ENCODE measurements around the gene NTF3. TPM values are rescaled to one million over a fixed set of nuclear protein-coding genes. Genes with fewer than 3 reads are reported as not detected.

NTF3 gene
- total RNA-seq (2021; fragmentation: NEBNext Ultra II Directional; extraction: Animal tissue kit (Norgen Biotek cat#: 25700)): 1.2 and 2.3 TPM in 2 replicates
- 1.4 and 1.5 TPM in 2 replicates for polyA plus RNA-seq (2011; rRNA removed)
- 2.2 TPM for polyA plus RNA-seq (2011; cell fraction: cytosol; rRNA removed)
- 3.0 TPM for polyA plus RNA-seq (2011; cell fraction: nucleus; rRNA removed)
- 1.5 to 2.0 TPM (median 1.6 TPM) in 4 replicates for polyA plus RNA-seq (2012, experiment 1 of 2)
- 0.94 TPM for polyA plus RNA-seq (2012, experiment 2 of 2)
- 0.45 TPM for polyA plus RNA-seq (2013, experiment 1 of 2)
- 0.53 TPM for polyA plus RNA-seq (2013, experiment 2 of 2)
- polyA minus RNA-seq (2011; rRNA and poly(A)+ RNA removed): 2.2 and 2.3 TPM in 2 replicates
- 1.5 TPM for polyA minus RNA-seq (2011; cell fraction: cytosol; rRNA and poly(A)+ RNA removed)
- 4.7 TPM for polyA minus RNA-seq (2011; cell fraction: nucleus; rRNA and poly(A)+ RNA removed)
- long read RNA-seq, experiment 1, partial matches to known transcripts: 0 of 2 reads
- long read RNA-seq, experiment 1, other reads (novel, unspliced or antisense): 0 of 2 reads
- long read RNA-seq, experiment 2: 0 reads

DNA sequence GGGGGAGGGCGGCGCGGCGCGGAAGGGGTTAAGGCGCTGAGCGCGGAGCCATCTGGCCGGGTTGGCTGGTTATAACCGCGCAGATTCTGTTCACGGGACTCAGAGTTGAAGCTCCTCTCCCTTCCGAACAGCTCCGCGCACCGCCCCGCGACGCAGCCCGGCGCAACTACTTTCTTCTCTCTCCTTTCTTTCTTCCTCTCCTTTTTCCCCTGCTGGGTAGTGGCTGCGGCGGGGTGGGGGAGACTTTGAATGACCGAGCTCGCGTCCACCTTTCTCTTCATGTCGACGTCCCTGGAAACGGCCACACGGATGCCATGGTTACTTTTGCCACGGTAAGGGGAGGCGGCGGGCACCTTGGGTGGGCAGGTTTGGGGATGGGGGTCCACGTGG is at the start of gene NTF3:
TSS of gene NTF3 (plus strand) at position 98 of the 390 bp plus-strand sequence. CDS start at position 315, 217 bp downstream.
- H2BK15ac ChIP-seq (ENCODE audit: low read length): no peak within 1 kb of the TSS
- H2BK20ac ChIP-seq (ENCODE audit: low read length): no peak within 1 kb of the TSS
- H2BK120ac ChIP-seq (replicated peaks; ENCODE audit: low read depth, low read length): no peak within 1 kb of the TSS
- no peak within 1 kb of the TSS for H4K5ac ChIP-seq (ENCODE audit: insufficient read length, low read depth, low read length)
- H2BK12ac ChIP-seq (ENCODE audit: low read depth, low read length): peak within 1 kb of the TSS; percentile 60; the same call in 1 of the 2 replicates
- no peak within 1 kb of the TSS for H3K23ac ChIP-seq (ENCODE audit: insufficient read length)
- H3K9me3 ChIP-seq (ENCODE audit: insufficient read depth in 2 of 2, low read depth in 1 of 2, low read length in 1 of 2): no peaks in the 10 kb centered on the region
- H3K27me3 ChIP-seq (replicated peaks in 1 of 4; ENCODE audit: control insufficient read depth in 3 of 4, extremely low read depth in 1 of 4, insufficient read depth in 3 of 4, low read length in 3 of 4): peaks cover 39 to 73% (median 57%) of the 10 kb centered on the region in 4 experiments
- 1% methylated on average over 17 of the region's 34 CpGs; no CpG with 5 or more reads in 1 of the 2 experiments for WGBS, 2 experiments (ENCODE audit: extremely low coverage in 1 of 2, insufficient coverage in 1 of 2, insufficient read length in 1 of 2, insufficient replicate concordance in 2 of 2, low coverage in 1 of 2, low lambda C conversion rate in 2 of 2, missing lambda C conversion rate in 1 of 2)
- POLR2A ChIA-PET (ENCODE audit: partially characterized antibody): interaction anchor here (1.0 to 1.1 kb wide), 2 partner anchors 8 to 228 kb away, joined by 3 read pairs; no protein-coding TSS in a partner anchor
- no peak within 1 kb of the TSS for H2BK5ac ChIP-seq (ENCODE audit: low read depth, low read length)
- no peak within 1 kb of the TSS; the same call in 1 of the 2 replicates for H4K8ac ChIP-seq (ENCODE audit: extremely low read depth, insufficient read depth, low read length)
- peaks cover 41% of the 10 kb centered on the region for H3K23me2 ChIP-seq (ENCODE audit: low read depth, low read length)
- H2AFZ ChIP-seq (ENCODE audit: low read length): 0 out of 2 replicates have a peak within 1 kb of the TSS, but pooled peaks have one; percentile 2
- no peak within 1 kb of the TSS for H3K27ac ChIP-seq (ENCODE audit: low read depth, low read length)
- no peak within 1 kb of the TSS for H3K4ac ChIP-seq (replicated peaks; ENCODE audit: insufficient read length, low read depth, low read length)
- DNase-seq (ENCODE audit: low read depth in 1 of 2, low spot score in 2 of 2) (peak in 1 of 2 experiments; percentile 72), FAIRE-seq (no peak)
- H3K36me3 ChIP-seq (ENCODE audit: control insufficient read depth in 2 of 4, insufficient read depth in 4 of 4, low read length in 3 of 4): no peaks in the 10 kb centered on the region
- peak within 1 kb of the TSS; percentile 48 for H3K18ac ChIP-seq (ENCODE audit: extremely low read depth, low read length)
- H3K9ac ChIP-seq (replicated peaks in 1 of 4; ENCODE audit: extremely low read depth in 1 of 4, low read depth in 3 of 4, low read length in 3 of 4): no peak within 1 kb of the TSS; a peak in 3 of 7 replicates
- H3K56ac ChIP-seq (replicated peaks; ENCODE audit: insufficient read length, low read depth, low read length): no peak within 1 kb of the TSS
- H2AK5ac ChIP-seq (ENCODE audit: low read depth, low read length): no peak within 1 kb of the TSS
- peak within 1 kb of the TSS; percentile 52 to 74 (median 60) for H3K4me3 ChIP-seq (ENCODE audit: extremely low read depth in 1 of 4, insufficient read depth in 2 of 4, low read depth in 3 of 4, low read length in 4 of 4)
- H4K20me1 ChIP-seq (replicated peaks in 1 of 2; ENCODE audit: control insufficient read depth in 1 of 2, insufficient read depth in 2 of 2, low read length in 2 of 2): peaks cover 4 to 10% of the 10 kb centered on the region in 2 experiments
- H3K14ac ChIP-seq (ENCODE audit: insufficient read length): no peak within 1 kb of the TSS
- H3K4me2 ChIP-seq (ENCODE audit: insufficient read depth in 1 of 2, low read depth in 2 of 2, low read length in 2 of 2): peak within 1 kb of the TSS; percentile 96 to 97
- peaks cover 6 to 34% (median 19%) of the 10 kb centered on the region in 4 experiments for H3K4me1 ChIP-seq (replicated peaks in 1 of 4; ENCODE audit: control insufficient read depth in 3 of 4, insufficient read depth in 4 of 4, low read length in 3 of 4)
- H3K79me2 ChIP-seq (ENCODE audit: control insufficient read depth in 1 of 2, insufficient read depth in 2 of 2, low read length in 2 of 2): no peaks in the 10 kb centered on the region
- CTCF ChIA-PET (ENCODE audit: partially characterized antibody): interaction anchor here (0.6 to 9.2 kb wide), 12 partner anchors 9 to 363 kb away, joined by 3 to 112 read pairs (median 4); no protein-coding TSS in a partner anchor
- peak within 1 kb of the TSS; percentile 70 for H4K91ac ChIP-seq (replicated peaks; ENCODE audit: insufficient read length, low read length)
- H3K79me1 ChIP-seq (ENCODE audit: low read depth, low read length): 0 out of 2 replicates have a peak, but pooled peaks cover 2% of the 10 kb centered on the region
- no peak for TF ChIP-seq POU5F1 (IDR thresholded peaks at IDR 0.05; ENCODE audit: low read depth, low read length)
- TF ChIP-seq KDM4A (IDR thresholded peaks at IDR 0.05; ENCODE audit: low read depth, low read length, severe bottlenecking): peak; percentile 91
- TF ChIP-seq SRF (IDR thresholded peaks at IDR 0.05; ENCODE audit: low read depth, low read length): no peak
- TF ChIP-seq, protein P1, sequence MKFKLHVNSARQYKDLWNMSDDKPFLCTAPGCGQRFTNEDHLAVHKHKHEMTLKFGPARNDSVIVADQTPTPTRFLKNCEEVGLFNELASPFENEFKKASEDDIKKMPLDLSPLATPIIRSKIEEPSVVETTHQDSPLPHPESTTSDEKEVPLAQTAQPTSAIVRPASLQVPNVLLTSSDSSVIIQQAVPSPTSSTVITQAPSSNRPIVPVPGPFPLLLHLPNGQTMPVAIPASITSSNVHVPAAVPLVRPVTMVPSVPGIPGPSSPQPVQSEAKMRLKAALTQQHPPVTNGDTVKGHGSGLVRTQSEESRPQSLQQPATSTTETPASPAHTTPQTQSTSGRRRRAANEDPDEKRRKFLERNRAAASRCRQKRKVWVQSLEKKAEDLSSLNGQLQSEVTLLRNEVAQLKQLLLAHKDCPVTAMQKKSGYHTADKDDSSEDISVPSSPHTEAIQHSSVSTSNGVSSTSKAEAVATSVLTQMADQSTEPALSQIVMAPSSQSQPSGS (IDR thresholded peaks at IDR 0.05; ENCODE audit: low read length): no peak
- no peak for TF ChIP-seq YY1 (IDR thresholded peaks at IDR 0.05; ENCODE audit: low read depth, low read length)
- no peak for TF ChIP-seq PHF8 (conservative IDR thresholded peaks at IDR 0.05; ENCODE audit: low read depth, low read length)
- TF ChIP-seq, protein P2, sequence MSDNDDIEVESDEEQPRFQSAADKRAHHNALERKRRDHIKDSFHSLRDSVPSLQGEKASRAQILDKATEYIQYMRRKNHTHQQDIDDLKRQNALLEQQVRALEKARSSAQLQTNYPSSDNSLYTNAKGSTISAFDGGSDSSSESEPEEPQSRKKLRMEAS (IDR thresholded peaks at IDR 0.05): peak; percentile 42; the same call in 1 of the 2 replicates
- TF ChIP-seq CTBP2 (IDR thresholded peaks at IDR 0.05; ENCODE audit: borderline replicate concordance, insufficient read depth, insufficient read length, low read length): no peak
- no peak for TF ChIP-seq ASH2L (IDR thresholded peaks at IDR 0.05; ENCODE audit: low read length)
